ENCODE measurements around the gene DUXB. TPM values are rescaled to one million over a fixed set of nuclear protein-coding genes. Genes with fewer than 3 reads are reported as not detected.

The DUXB gene, protein sequence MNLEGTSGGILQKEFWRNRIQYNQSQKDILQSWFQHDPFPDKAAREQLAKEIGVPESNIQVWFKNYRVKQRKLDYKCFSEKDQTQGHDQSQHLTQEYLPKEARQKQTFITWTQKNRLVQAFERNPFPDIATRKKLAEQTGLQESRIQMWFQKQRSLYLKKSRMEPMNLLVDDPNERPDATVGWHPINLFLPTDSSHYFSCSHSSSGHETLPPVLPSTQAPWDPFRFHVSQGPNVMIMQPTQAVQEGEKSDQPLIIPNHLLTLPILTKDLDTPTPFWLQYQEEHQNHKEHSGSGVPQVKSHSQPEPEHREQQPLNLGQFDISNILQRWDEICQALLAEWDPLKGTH
- total RNA-seq (not detected), polyA plus RNA-seq (0.14 TPM)
- long read RNA-seq, donor 1, result 0 reads
- long read RNA-seq, donor 2, result 0 reads
- long read RNA-seq, donor 3, result 0 reads
- long read RNA-seq, donor 4, result 0 reads
- long read RNA-seq, donor 5, result 0 reads
- long read RNA-seq, donor 6, result 0 reads
- long read RNA-seq, donor 7, result 0 reads
- long read RNA-seq, donor 8, result 0 reads
- long read RNA-seq, donor 9, result 0 reads
- long read RNA-seq, donor 10, result 0 reads

DNA sequence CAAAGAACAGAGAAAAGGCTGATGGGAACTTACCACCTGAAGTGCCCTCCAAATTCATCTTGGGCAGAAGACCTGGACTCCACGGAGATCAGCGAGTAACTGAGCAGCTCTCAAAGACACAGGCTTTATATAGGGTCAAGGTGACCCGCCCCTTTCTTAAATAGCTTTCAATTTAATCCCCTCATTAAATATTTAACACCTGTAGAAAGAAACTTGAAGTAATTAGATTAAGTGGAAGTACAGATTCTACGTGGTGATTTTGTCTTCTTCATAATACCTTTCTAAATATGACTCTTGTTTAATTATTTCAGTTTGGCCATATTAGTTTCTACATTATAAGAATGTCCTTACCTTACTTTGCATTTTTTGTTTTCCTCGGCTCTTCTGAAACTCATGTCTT lies at the start of gene DUXB:
TSS of gene DUXB (minus strand) at position 101 of the 400 bp plus-strand sequence. CDS start at position 58, 43 bp downstream.
- Histone ChIP-seq H3K27ac (ENCODE audit: low read depth in 1 of 2, low read length in 1 of 2) (no peak within 1 kb of the TSS), H3K27me3 (ENCODE audit: control insufficient read depth in 2 of 2, insufficient read depth in 1 of 2, low read length in 1 of 2) (no peaks in the 10 kb centered on the region), H3K4me3 (ENCODE audit: low read length in 2 of 2) (no peak within 1 kb of the TSS), H3K36me3 (ENCODE audit: control insufficient read depth in 2 of 2, insufficient read depth in 2 of 2, low read length in 1 of 2) (no peaks in the 10 kb centered on the region), H3K9me3 (ENCODE audit: control insufficient read depth in 2 of 2, insufficient read depth in 1 of 2, low read length in 1 of 2) (no peaks in the 10 kb centered on the region), H3K4me1 (ENCODE audit: control insufficient read depth in 2 of 2, insufficient read depth in 2 of 2, low read length in 2 of 2) (no peaks in the 10 kb centered on the region)
- WGBS, result 97% methylated on average over 5 of the region's 5 CpGs
- no peak for DNase-seq (ENCODE audit: low read depth in 6 of 9, low spot score in 9 of 9)

DNA sequence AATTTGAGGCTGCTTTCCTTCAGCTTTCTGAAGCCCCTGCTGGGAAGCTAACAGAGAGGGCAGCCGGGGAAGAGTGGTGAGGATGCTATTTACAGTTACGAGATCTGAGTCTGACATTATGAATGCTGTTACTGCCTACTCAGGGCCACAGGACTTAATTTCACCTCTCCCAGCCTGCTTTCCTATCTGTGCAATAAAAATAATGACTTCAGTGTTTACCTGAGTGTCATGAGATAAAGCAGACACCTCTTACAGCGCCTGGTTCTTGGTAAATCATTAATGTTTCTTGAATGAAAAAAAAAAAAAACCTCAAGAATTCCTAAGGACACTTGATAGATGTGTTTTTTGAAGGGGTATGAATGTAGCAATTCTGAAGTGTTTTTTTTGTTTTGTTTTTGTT lies 49.3 kb upstream of the DUXB start:
- H3K27ac ChIP-seq (ENCODE audit: low read depth in 1 of 2, low read length in 1 of 2), result no peak overlapping the region
- 93% methylated on average over 3 of the region's 3 CpGs for WGBS
- no peaks in the 10 kb centered on the region for H3K9me3 ChIP-seq (ENCODE audit: control insufficient read depth in 2 of 2, insufficient read depth in 1 of 2, low read length in 1 of 2)
- no peaks in the 10 kb centered on the region for H3K4me1 ChIP-seq (ENCODE audit: control insufficient read depth in 2 of 2, insufficient read depth in 2 of 2, low read length in 2 of 2)
- H3K4me3 ChIP-seq (ENCODE audit: low read length in 2 of 2), result no peak overlapping the region
- no peaks in the 10 kb centered on the region for H3K27me3 ChIP-seq (ENCODE audit: control insufficient read depth in 2 of 2, insufficient read depth in 1 of 2, low read length in 1 of 2)
- no peaks in the 10 kb centered on the region for H3K36me3 ChIP-seq (ENCODE audit: control insufficient read depth in 2 of 2, insufficient read depth in 2 of 2, low read length in 1 of 2)
- no peak for DNase-seq (ENCODE audit: low read depth in 6 of 9, low spot score in 9 of 9)

DNA sequence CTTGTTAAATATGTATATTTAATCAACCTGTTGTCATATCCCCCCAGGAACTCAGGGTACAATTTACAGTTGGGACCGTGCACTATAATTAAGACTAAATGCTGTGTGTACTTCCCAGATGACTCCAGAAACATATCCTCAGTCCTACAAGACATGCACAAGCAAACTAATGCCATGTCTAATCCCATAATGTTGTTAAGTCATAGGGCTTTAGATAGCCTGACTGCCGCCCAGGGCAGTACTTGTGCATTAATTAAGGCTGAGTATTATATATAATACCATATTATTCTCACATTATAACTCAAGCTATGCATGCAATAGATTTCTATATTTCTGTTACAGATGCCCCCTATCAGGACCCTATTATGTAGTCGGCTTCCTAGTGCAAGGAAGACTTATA lies 45.1 kb upstream of the DUXB start:
- Histone ChIP-seq H3K36me3 (ENCODE audit: control insufficient read depth in 2 of 2, insufficient read depth in 2 of 2, low read length in 1 of 2) (no peaks in the 10 kb centered on the region), H3K4me3 (ENCODE audit: low read length in 2 of 2) (no peak overlapping the region), H3K4me1 (ENCODE audit: control insufficient read depth in 2 of 2, insufficient read depth in 2 of 2, low read length in 2 of 2) (no peaks in the 10 kb centered on the region), H3K27ac (ENCODE audit: low read depth in 1 of 2, low read length in 1 of 2) (no peak overlapping the region), H3K27me3 (ENCODE audit: control insufficient read depth in 2 of 2, insufficient read depth in 1 of 2, low read length in 1 of 2) (no peaks in the 10 kb centered on the region), H3K9me3 (ENCODE audit: control insufficient read depth in 2 of 2, insufficient read depth in 1 of 2, low read length in 1 of 2) (no peaks in the 10 kb centered on the region)
- 97% methylated on average over 3 of the region's 3 CpGs for WGBS
- no peak for DNase-seq (ENCODE audit: low read depth in 6 of 9, low spot score in 9 of 9)

DNA sequence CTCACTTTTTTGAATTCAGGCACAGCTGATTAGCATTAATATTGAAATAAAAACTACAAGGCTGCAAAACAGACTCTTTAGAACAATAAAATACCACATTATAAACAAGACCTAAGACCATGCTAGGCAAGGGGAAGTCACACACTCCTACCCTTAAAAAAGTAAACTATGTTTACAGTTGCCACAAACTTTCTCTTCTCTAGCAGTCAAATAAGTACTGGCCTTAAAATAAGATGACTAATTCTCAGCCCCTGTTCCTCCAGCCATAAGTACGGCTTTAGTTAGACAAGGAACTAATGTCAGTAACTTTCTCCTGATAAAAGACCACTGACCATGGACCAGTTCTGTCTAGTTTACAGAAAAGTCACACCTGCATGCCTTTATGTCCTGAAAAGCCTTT lies 44.6 kb upstream of the DUXB start:
- no peak overlapping the region for H3K4me3 ChIP-seq (ENCODE audit: low read length in 2 of 2)
- H3K4me1 ChIP-seq (ENCODE audit: control insufficient read depth in 2 of 2, insufficient read depth in 2 of 2, low read length in 2 of 2), result no peaks in the 10 kb centered on the region
- H3K9me3 ChIP-seq (ENCODE audit: control insufficient read depth in 2 of 2, insufficient read depth in 1 of 2, low read length in 1 of 2), result no peaks in the 10 kb centered on the region
- no peak overlapping the region for H3K27ac ChIP-seq (ENCODE audit: low read depth in 1 of 2, low read length in 1 of 2)
- H3K36me3 ChIP-seq (ENCODE audit: control insufficient read depth in 2 of 2, insufficient read depth in 2 of 2, low read length in 1 of 2), result no peaks in the 10 kb centered on the region
- H3K27me3 ChIP-seq (ENCODE audit: control insufficient read depth in 2 of 2, insufficient read depth in 1 of 2, low read length in 1 of 2), result no peaks in the 10 kb centered on the region
- WGBS, result 96% methylated on average over 1 of the region's 1 CpG
- no peak for DNase-seq (ENCODE audit: low read depth in 6 of 9, low spot score in 9 of 9)

DNA sequence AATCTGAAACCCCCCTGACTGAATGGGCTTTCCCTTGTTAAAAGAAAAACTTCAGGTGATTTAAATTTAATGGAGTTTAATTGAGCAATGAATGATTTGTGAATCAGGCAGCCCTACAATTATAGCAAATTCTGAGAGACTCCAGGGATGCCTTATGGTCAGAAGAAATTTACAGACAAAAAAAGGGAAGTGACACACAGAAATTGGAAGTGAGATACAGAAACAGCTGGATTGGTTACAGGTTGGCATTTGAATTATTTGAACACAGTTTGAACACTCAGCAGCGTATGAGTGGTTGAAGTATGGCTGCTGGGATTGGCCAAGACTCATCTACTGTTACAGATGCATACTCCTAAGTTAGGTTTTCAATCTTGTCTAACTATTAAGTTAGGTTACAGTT lies 44.0 kb upstream of the DUXB start:
- 45% methylated on average over 1 of the region's 1 CpG for WGBS
- Histone ChIP-seq H3K27me3 (ENCODE audit: control insufficient read depth in 2 of 2, insufficient read depth in 1 of 2, low read length in 1 of 2) (no peaks in the 10 kb centered on the region), H3K36me3 (ENCODE audit: control insufficient read depth in 2 of 2, insufficient read depth in 2 of 2, low read length in 1 of 2) (no peaks in the 10 kb centered on the region), H3K9me3 (ENCODE audit: control insufficient read depth in 2 of 2, insufficient read depth in 1 of 2, low read length in 1 of 2) (no peaks in the 10 kb centered on the region), H3K4me3 (ENCODE audit: low read length in 2 of 2) (no peak overlapping the region), H3K4me1 (ENCODE audit: control insufficient read depth in 2 of 2, insufficient read depth in 2 of 2, low read length in 2 of 2) (no peaks in the 10 kb centered on the region), H3K27ac (ENCODE audit: low read depth in 1 of 2, low read length in 1 of 2) (no peak overlapping the region)
- no peak for DNase-seq (ENCODE audit: low read depth in 6 of 9, low spot score in 9 of 9)

DNA sequence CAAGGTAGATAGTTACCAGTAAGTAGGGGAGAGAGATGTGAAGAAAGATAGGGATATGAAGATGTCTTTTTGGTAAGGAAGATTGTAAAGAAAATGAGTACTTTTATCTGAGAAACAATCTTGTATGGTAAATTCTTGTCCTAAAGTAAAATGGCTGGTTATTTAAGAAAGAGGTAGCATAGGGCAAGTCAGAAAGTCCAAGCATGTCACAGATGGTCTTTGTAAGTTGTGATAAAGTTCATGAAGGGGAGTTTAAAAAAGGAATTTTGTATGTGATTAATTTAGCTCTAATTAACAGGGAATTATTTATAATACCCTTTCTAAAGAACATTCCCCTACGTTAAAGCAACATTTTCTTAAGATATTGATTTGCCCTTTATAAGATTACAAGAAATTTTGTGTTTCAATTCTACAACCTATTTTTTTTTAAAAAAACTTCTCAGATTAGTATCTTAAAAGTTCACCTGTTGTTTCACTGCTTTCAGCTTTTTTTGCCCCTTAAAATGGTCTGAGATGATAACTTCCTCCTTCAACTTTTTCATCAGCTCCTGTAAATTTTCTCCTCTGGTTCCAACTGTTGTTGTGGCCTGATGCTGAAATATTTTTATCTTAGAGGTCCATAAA lies 41.3 kb upstream of the DUXB start:
- no peaks in the 10 kb centered on the region for H3K4me1 ChIP-seq (ENCODE audit: control insufficient read depth in 2 of 2, insufficient read depth in 2 of 2, low read length in 2 of 2)
- H3K9me3 ChIP-seq (ENCODE audit: control insufficient read depth in 2 of 2, insufficient read depth in 1 of 2, low read length in 1 of 2), result no peaks in the 10 kb centered on the region
- H3K36me3 ChIP-seq (ENCODE audit: control insufficient read depth in 2 of 2, insufficient read depth in 2 of 2, low read length in 1 of 2), result no peaks in the 10 kb centered on the region
- H3K27me3 ChIP-seq (ENCODE audit: control insufficient read depth in 2 of 2, insufficient read depth in 1 of 2, low read length in 1 of 2), result no peaks in the 10 kb centered on the region
- no peak for DNase-seq (ENCODE audit: low read depth in 6 of 9, low spot score in 9 of 9)
- no peak overlapping the region for H3K4me3 ChIP-seq (ENCODE audit: low read length in 2 of 2)
- H3K27ac ChIP-seq (ENCODE audit: low read depth in 1 of 2, low read length in 1 of 2), result no peak overlapping the region
- WGBS, result 69% methylated on average over 1 of the region's 1 CpG

DNA sequence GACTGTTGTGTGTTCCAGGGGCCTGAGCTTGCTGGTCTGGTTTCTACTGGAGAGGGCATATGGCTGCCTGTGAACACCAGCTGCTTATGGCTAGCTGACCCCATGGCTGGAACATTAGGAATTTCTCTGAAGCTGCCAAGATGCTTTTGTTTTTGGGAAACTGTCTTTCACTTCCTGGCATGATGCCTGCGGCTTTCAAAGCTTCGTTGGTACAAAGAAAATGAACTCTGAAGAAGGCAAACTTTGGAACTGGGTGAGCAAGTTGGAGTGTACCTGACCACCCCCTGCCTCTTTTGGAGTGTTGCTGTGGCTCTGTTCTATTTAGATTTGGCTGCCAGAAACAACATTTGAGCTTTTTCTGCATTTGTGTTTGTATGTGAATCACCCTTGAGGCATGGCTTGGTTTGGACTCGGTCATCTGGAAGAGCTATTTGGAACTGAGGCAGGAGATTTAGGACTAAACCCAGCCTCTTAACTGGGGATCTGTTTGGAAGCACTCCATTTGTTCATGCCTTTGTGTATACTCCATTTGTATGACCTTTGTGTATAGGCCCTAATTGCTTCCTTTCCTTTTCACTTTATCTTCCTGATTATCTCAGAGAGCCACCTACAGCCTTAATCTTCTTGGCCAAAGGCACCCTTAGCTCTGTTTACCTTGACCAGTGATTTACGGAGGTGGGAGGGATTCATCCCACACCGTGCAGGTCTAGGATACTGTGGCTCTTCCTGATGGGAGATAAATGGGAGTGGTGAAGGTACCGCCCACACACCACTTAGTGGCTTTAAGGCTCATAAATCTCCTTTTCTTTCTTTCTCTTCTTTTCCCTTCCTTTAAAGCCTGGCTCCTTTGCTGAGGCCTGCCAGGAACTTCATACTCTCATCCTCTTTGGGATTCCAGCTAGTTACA lies 32.3 kb upstream of the DUXB start:
- 80% methylated on average over 6 of the region's 6 CpGs for WGBS
- Histone ChIP-seq H3K4me3 (ENCODE audit: low read length in 2 of 2) (no peak overlapping the region), H3K36me3 (ENCODE audit: control insufficient read depth in 2 of 2, insufficient read depth in 2 of 2, low read length in 1 of 2) (no peaks in the 10 kb centered on the region), H3K27ac (ENCODE audit: low read depth in 1 of 2, low read length in 1 of 2) (no peak overlapping the region), H3K4me1 (ENCODE audit: control insufficient read depth in 2 of 2, insufficient read depth in 2 of 2, low read length in 2 of 2) (no peaks in the 10 kb centered on the region), H3K9me3 (ENCODE audit: control insufficient read depth in 2 of 2, insufficient read depth in 1 of 2, low read length in 1 of 2) (no peaks in the 10 kb centered on the region), H3K27me3 (ENCODE audit: control insufficient read depth in 2 of 2, insufficient read depth in 1 of 2, low read length in 1 of 2) (no peaks in the 10 kb centered on the region)
- DNase-seq (ENCODE audit: low read depth in 6 of 9, low spot score in 9 of 9), result no peak

DNA sequence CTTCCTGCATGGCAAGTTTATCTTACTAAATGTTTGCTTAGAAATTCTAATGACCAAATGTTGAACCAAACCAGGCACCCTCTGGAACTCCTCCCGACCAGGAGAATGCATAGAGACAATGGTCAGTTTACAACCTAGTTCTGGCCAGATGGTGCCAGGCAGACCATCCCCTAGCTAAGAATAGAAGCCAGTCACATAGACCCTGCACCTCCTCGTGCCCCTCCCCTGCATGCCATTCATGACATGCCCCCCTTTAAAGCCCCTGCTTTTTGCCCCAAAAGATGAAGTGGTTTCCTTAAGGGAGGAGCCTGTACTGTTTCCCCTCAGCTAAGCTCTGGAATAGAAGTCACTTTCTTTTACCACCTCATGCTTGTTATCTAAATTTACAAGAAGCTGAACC lies 31.6 kb upstream of the DUXB start:
- DNase-seq (ENCODE audit: low read depth in 6 of 9, low spot score in 9 of 9), result no peak
- no peaks in the 10 kb centered on the region for H3K36me3 ChIP-seq (ENCODE audit: control insufficient read depth in 2 of 2, insufficient read depth in 2 of 2, low read length in 1 of 2)
- WGBS, result 57% methylated on average over 2 of the region's 2 CpGs
- H3K27me3 ChIP-seq (ENCODE audit: control insufficient read depth in 2 of 2, insufficient read depth in 1 of 2, low read length in 1 of 2), result no peaks in the 10 kb centered on the region
- no peaks in the 10 kb centered on the region for H3K9me3 ChIP-seq (ENCODE audit: control insufficient read depth in 2 of 2, insufficient read depth in 1 of 2, low read length in 1 of 2)
- H3K4me3 ChIP-seq (ENCODE audit: low read length in 2 of 2), result no peak overlapping the region
- H3K4me1 ChIP-seq (ENCODE audit: control insufficient read depth in 2 of 2, insufficient read depth in 2 of 2, low read length in 2 of 2), result no peaks in the 10 kb centered on the region
- no peak overlapping the region for H3K27ac ChIP-seq (ENCODE audit: low read depth in 1 of 2, low read length in 1 of 2)

Measured in thymus (tissue), 14 donors.